Fibroblast of lung (primary cell): ENCODE results near the gene ZDHHC14. TPM values are rescaled to one million over a fixed set of nuclear protein-coding genes. Genes with fewer than 3 reads are reported as not detected.

Source experiments
- DNase-seq, 2 donors: peaks; one replicate each; pipeline versions ENCODE4 v3.0.0 to v3.0.0-alpha.2; 2010; ENCODE audit warnings: low read depth in 2 of 2
- H2AFZ ChIP-seq: 2 replicates; pipeline ENCODE4 v1.5.1; 2012; ENCODE audit warnings: low read length, control low read depth, inconsistent platforms
- H3K27ac ChIP-seq: 2 replicates; pipeline ENCODE4 v1.5.1; 2011; ENCODE audit warnings: low read length, control low read depth; ENCODE audit not compliant: insufficient read depth
- H3K27me3 ChIP-seq: 2 replicates; pipeline ENCODE4 v1.5.1; 2011; ENCODE audit warnings: mild to moderate bottlenecking, low read length; ENCODE audit not compliant: control insufficient read depth, insufficient read depth
- H3K36me3 ChIP-seq: 2 replicates; pipeline ENCODE4 v1.5.1; 2011; ENCODE audit warnings: low read length; ENCODE audit not compliant: control insufficient read depth, insufficient read depth
- H3K4me1 ChIP-seq: 2 replicates; pipeline ENCODE4 v1.5.1; 2011; ENCODE audit warnings: low read length; ENCODE audit not compliant: control insufficient read depth, insufficient read depth; ENCODE audit errors: extremely low read depth
- H3K4me2 ChIP-seq: 2 replicates; pipeline ENCODE4 v1.5.1; 2011; ENCODE audit warnings: low read length, control low read depth; ENCODE audit not compliant: insufficient read depth; ENCODE audit errors: extremely low read depth
- H3K4me3 ChIP-seq, 4 experiments: fragments of 200-600 bp in 1 of 4; sonication (generic) in 1 of 4; replicated peaks in 1 of 4; 2 replicates each; pipeline ENCODE4 v1.5.1; 2011 to 2016; ENCODE audit warnings: low read length in 4 of 4, low read depth in 3 of 4, mild to moderate bottlenecking in 3 of 4, control low read depth in 2 of 4, inconsistent platforms in 1 of 4, mixed read lengths in 1 of 4; ENCODE audit not compliant: insufficient read depth in 1 of 4; ENCODE audit errors: control extremely low read depth in 1 of 4
- H3K79me2 ChIP-seq: 2 replicates; pipeline ENCODE4 v1.5.1; 2012; ENCODE audit warnings: mild to moderate bottlenecking, low read length, inconsistent platforms; ENCODE audit not compliant: control insufficient read depth, insufficient read depth
- H3K9ac ChIP-seq: 2 replicates; pipeline ENCODE4 v1.5.1; 2011; ENCODE audit warnings: mild to moderate bottlenecking, low read length, control low read depth; ENCODE audit not compliant: insufficient read depth
- H3K9me3 ChIP-seq: 2 replicates; pipeline ENCODE4 v1.5.1; 2012; ENCODE audit warnings: low read depth, low read length; ENCODE audit not compliant: control insufficient read depth, insufficient read depth
- H4K20me1 ChIP-seq: 2 replicates; pipeline ENCODE4 v1.5.1; 2011; ENCODE audit warnings: low read length; ENCODE audit not compliant: control insufficient read depth, insufficient read depth; ENCODE audit errors: extremely low read depth
- EZH2 ChIP-seq: IDR thresholded peaks from 2 replicates; pipeline ENCODE4 v1.5.1; 2012; ENCODE audit warnings: low read length, control low read depth, mild to moderate bottlenecking; ENCODE audit errors: missing control alignments
- polyA plus RNA-seq, 2 donors: library from polyadenylated mRNA; depleted of rRNA in 1 of 2; stranded (reverse) in 1 of 2; unstranded in 1 of 2; fragments of >200 nt; gene quantifications; 2 replicates each; pipeline ENCODE4 v1.2.1, GENCODE V29; 2011 to 2012; ENCODE audit warnings: missing spikeins in 1 of 2
- total RNA-seq: library from RNA; depleted of rRNA; stranded (reverse); fragments of >200 nt; gene quantifications from 2 replicates; pipeline ENCODE4 v1.2.1, GENCODE V29; 2014
- TF ChIP-seq, protein P1 (sequence below), 2 donors: IDR thresholded peaks in 1 of 2; conservative IDR thresholded peaks in 1 of 2; 1 replicate in 1 of 2; 2 replicates in 1 of 2; pipeline ENCODE4 v1.5.1; 2011 to 2012; ENCODE audit warnings: low read length in 2 of 2, control low read depth in 1 of 2, inconsistent platforms in 1 of 2, low read depth in 1 of 2, mild to moderate bottlenecking in 1 of 2

The ZDHHC14 gene
- total and polyA plus RNA-seq, 2 donors (not counting 1 experiment from before 2014, with no cell fraction given) = 1.7 to 3.5 TPM

DNA sequence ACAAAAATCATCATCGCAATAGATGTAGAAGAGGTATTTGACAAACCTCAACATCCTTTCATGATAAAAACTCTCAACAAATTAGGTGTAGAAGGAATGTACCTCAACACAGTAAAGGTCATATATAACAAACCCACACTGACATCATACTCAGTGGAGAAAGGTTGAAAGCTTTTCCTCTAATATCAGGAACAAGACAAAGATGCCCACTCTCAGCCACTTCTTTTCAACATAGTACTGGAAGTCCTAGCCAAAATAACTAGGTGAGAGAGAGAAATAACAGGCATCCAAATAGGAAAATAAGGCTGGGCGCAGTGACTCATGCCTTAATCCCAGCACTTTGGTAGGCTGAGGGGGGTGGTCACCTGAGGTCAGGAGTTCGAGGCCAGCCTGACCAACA is 95.8 kb downstream of the ZDHHC14 start:
- no peaks in the 10 kb centered on the region for H3K4me1 ChIP-seq
- no peak for TF ChIP-seq EZH2
- TF ChIP-seq, protein P1, sequence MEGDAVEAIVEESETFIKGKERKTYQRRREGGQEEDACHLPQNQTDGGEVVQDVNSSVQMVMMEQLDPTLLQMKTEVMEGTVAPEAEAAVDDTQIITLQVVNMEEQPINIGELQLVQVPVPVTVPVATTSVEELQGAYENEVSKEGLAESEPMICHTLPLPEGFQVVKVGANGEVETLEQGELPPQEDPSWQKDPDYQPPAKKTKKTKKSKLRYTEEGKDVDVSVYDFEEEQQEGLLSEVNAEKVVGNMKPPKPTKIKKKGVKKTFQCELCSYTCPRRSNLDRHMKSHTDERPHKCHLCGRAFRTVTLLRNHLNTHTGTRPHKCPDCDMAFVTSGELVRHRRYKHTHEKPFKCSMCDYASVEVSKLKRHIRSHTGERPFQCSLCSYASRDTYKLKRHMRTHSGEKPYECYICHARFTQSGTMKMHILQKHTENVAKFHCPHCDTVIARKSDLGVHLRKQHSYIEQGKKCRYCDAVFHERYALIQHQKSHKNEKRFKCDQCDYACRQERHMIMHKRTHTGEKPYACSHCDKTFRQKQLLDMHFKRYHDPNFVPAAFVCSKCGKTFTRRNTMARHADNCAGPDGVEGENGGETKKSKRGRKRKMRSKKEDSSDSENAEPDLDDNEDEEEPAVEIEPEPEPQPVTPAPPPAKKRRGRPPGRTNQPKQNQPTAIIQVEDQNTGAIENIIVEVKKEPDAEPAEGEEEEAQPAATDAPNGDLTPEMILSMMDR (conservative IDR thresholded peaks at IDR 0.05 in 1 of 2, IDR thresholded peaks at IDR 0.05 in 1 of 2; ENCODE audit: low read depth in 1 of 2, low read length in 2 of 2) = no peak

GRCh38 chr6:157478926-157479325 is 97.9 kb downstream of the ZDHHC14 start:
- Histone ChIP-seq H3K9ac (no peak overlapping the region), H3K79me2 (no peaks in the 10 kb centered on the region), H3K36me3 (no peaks in the 10 kb centered on the region), H2AFZ (no peak overlapping the region), H3K4me1 (no peaks in the 10 kb centered on the region), H3K4me2 (no peak overlapping the region), H3K27ac (no peak overlapping the region), H3K27me3 (no peaks in the 10 kb centered on the region), H4K20me1 (no peaks in the 10 kb centered on the region), H3K4me3 (no peak overlapping the region), H3K9me3 (no peaks in the 10 kb centered on the region)
- TF ChIP-seq, protein P1 (conservative IDR thresholded peaks at IDR 0.05 in 1 of 2, IDR thresholded peaks at IDR 0.05 in 1 of 2; ENCODE audit: low read depth in 1 of 2, low read length in 2 of 2) = no peak
- no peak for TF ChIP-seq EZH2
- DNase-seq = no peak

More for the DNA sequence above, 95.8 kb downstream of the ZDHHC14 start:
- no peak overlapping the region for H3K4me3 ChIP-seq
- no peaks in the 10 kb centered on the region for H3K36me3 ChIP-seq
- no peak overlapping the region for H3K4me2 ChIP-seq
- H3K27ac ChIP-seq = no peak overlapping the region
- H3K9me3 ChIP-seq = no peaks in the 10 kb centered on the region
- H3K9ac ChIP-seq = no peak overlapping the region
- H2AFZ ChIP-seq = no peak overlapping the region
- no peaks in the 10 kb centered on the region for H3K27me3 ChIP-seq
- no peaks in the 10 kb centered on the region for H3K79me2 ChIP-seq
- H4K20me1 ChIP-seq = no peaks in the 10 kb centered on the region
- no peak for DNase-seq

DNA sequence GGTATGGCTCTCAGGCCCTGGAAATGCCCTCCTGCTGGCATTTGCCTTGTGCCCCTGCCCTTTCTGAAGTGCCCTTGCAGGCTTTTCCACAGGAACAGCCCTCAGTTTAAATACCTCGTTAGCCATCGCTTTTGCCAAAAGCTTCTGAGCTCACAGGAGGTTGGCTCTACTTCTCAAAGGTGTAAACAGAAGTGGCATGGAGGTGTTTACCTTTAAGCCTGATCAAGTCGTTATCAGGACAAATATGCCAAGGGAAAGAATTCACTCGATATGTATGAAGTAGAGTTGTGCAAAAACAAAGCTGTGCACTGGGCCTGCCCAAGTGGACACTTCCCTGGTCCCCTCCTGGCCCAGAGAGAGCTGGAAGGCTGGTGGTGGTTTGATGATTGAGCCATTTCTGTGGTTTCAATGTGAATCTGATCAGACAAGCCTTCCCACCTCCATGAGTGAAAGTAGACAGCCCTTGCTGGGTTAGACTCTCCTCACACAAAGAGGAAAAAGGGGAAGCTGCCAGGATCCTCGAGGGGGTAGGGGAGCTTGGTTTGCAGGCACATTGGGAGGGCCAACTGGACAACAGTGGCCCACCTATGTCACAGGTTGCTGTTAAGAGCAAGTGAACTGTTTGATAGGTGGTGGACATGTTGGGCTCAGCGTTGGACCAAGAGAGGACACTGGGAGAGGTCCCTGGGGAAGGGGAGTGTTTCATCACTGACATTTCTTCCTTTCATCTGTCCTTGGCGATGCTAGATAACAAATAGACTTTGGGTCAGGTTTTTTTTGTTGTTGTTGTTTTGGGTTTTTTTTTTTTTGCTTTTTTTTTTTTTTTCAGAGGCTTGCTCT is 98.7 kb downstream of the ZDHHC14 start:
- no peak overlapping the region for H3K9ac ChIP-seq
- TF ChIP-seq, protein P1 (conservative IDR thresholded peaks at IDR 0.05 in 1 of 2, IDR thresholded peaks at IDR 0.05 in 1 of 2; ENCODE audit: low read depth in 1 of 2, low read length in 2 of 2) = no peak
- TF ChIP-seq EZH2 = no peak
- H3K4me1 ChIP-seq = no peaks in the 10 kb centered on the region
- DNase-seq = no peak
- no peaks in the 10 kb centered on the region for H3K79me2 ChIP-seq
- H2AFZ ChIP-seq = no peak overlapping the region
- no peak overlapping the region for H3K27ac ChIP-seq
- H3K27me3 ChIP-seq = no peaks in the 10 kb centered on the region
- H3K9me3 ChIP-seq = no peaks in the 10 kb centered on the region
- no peak overlapping the region for H3K4me3 ChIP-seq
- no peak overlapping the region for H3K4me2 ChIP-seq
- H4K20me1 ChIP-seq = no peaks in the 10 kb centered on the region
- no peaks in the 10 kb centered on the region for H3K36me3 ChIP-seq
